Adipose tissue (tissue), 3 donors: ENCODE data around the gene KDM4C. TPM values are rescaled to one million over a fixed set of nuclear protein-coding genes. Genes with fewer than 3 reads are reported as not detected.
"Not testable (repeated sequence)": the region's sequence is repeated elsewhere in the genome, so short reads cannot be mapped to it uniquely, and the experiment has no call there.

ENCODE experiments used
- H3K27ac ChIP-seq: one replicate; pipeline ENCODE4 v1.5.1; 2013; ENCODE audit warnings: low read depth, low read length
- WGBS, 3 donors: extraction: QIAGEN DNeasy Blood & Tissue Kit; methylation state at CpG; one replicate each; pipeline ENCODE4 v1.1.7; 2013; 5-methylcytosine and 5-hydroxymethylcytosine counted together
- polyA plus RNA-seq, 3 donors: library from polyadenylated mRNA; stranded (reverse); fragments of 200-250 nt; gene quantifications; one replicate each; pipeline ENCODE4 v1.2.3, GENCODE V29; 2013
- donor health status: healthy with polysubstance abuse.
- donor health status: Bipolar disorder and iron deficiency.
- donor health status: healthy.

Gene KDM4C
- polyA plus RNA-seq, 3 donors, result 7.2 to 9.6 (median 8.7) TPM

GRCh38 chr9:6759185-6759977, 1.6 kb downstream of the KDM4C start:
- WGBS, 3 donors, result 16 to 39% (median 34%) methylated on average over 27 of the region's 27 CpGs

GRCh38 chr9:6761306-6761705, 3.5 kb downstream of the KDM4C start:
- H3K27ac ChIP-seq, result no peak overlapping the region
- 26 to 84% (median 76%) methylated on average over 4 of the region's 4 CpGs for WGBS, 3 donors

More at GRCh38 chr9:6759185-6759977, 1.6 kb downstream of the KDM4C start:
- no peak overlapping the region for H3K27ac ChIP-seq

- no peak overlapping the region for H3K27ac ChIP-seq
Measured at GRCh38 chr9:6763244-6763643, 5.5 kb downstream of the KDM4C start.

- no peak overlapping the region for H3K27ac ChIP-seq
- WGBS, 3 donors, result 98 to 100% (median 98%) methylated on average over 2 of the region's 2 CpGs
Measured at GRCh38 chr9:6764011-6764410, 6.2 kb downstream of the KDM4C start.

- H3K27ac ChIP-seq, result no peak overlapping the region
Measured at GRCh38 chr9:6764523-6764922, 6.8 kb downstream of the KDM4C start.

GRCh38 chr9:6764950-6765349, 7.2 kb downstream of the KDM4C start:
- no peak overlapping the region for H3K27ac ChIP-seq
- 61 to 100% (median 96%) methylated on average over 1 of the region's 1 CpG for WGBS, 3 donors

- 72 to 87% (median 74%) methylated on average over 3 of the region's 3 CpGs for WGBS, 3 donors
- no peak overlapping the region for H3K27ac ChIP-seq
Measured at GRCh38 chr9:6765396-6765795, 7.6 kb downstream of the KDM4C start.

GRCh38 chr9:6766606-6767005, 8.8 kb downstream of the KDM4C start:
- WGBS, 3 donors, result 52 to 96% (median 94%) methylated on average over 3 of the region's 3 CpGs
- no peak overlapping the region for H3K27ac ChIP-seq

GRCh38 chr9:6768587-6768986, 10.8 kb downstream of the KDM4C start:
- H3K27ac ChIP-seq, result not testable (repeated sequence)
- WGBS, 3 donors, result 86 to 96% (median 94%) methylated on average over 4 of the region's 4 CpGs

GRCh38 chr9:6771722-6772121, 13.9 kb downstream of the KDM4C start:
- H3K27ac ChIP-seq, result no peak overlapping the region
- 96 to 98% (median 97%) methylated on average over 2 of the region's 2 CpGs for WGBS, 3 donors

- 81 to 90% (median 84%) methylated on average over 6 of the region's 6 CpGs for WGBS, 3 donors
- H3K27ac ChIP-seq, result no peak overlapping the region
Measured at GRCh38 chr9:6777213-6777902, 19.6 kb downstream of the KDM4C start.

- WGBS, 3 donors, result 36 to 71% (median 68%) methylated on average over 3 of the region's 3 CpGs
- H3K27ac ChIP-seq, result no peak overlapping the region
Measured at GRCh38 chr9:6779417-6780241, 21.9 kb downstream of the KDM4C start.

- H3K27ac ChIP-seq, result no peak overlapping the region
Measured at GRCh38 chr9:6780690-6781089, 22.9 kb downstream of the KDM4C start.

GRCh38 chr9:6781476-6781875, 23.7 kb downstream of the KDM4C start:
- 43 to 82% (median 82%) methylated on average over 2 of the region's 2 CpGs for whole genome bisulfite sequencing, 3 donors
- no peak overlapping the region for H3K27ac ChIP-seq

More at GRCh38 chr9:6780690-6781089, 22.9 kb downstream of the KDM4C start:
- WGBS, 3 donors, result 89 to 99% (median 97%) methylated on average over 4 of the region's 4 CpGs

GRCh38 chr9:6782345-6782744, 24.6 kb downstream of the KDM4C start:
- H3K27ac ChIP-seq, result no peak overlapping the region
- WGBS, 3 donors, result 76 to 91% (median 80%) methylated on average over 6 of the region's 6 CpGs

- no peak overlapping the region for H3K27ac ChIP-seq
- WGBS, 3 donors, result 66 to 86% (median 82%) methylated on average over 3 of the region's 3 CpGs
Measured at GRCh38 chr9:6782981-6783380, 25.2 kb downstream of the KDM4C start.

- WGBS, 3 donors, result 88 to 98% (median 92%) methylated on average over 1 of the region's 1 CpG
- H3K27ac ChIP-seq, result no peak overlapping the region
Measured at GRCh38 chr9:6783753-6784152, 26.0 kb downstream of the KDM4C start.

GRCh38 chr9:6785682-6786081, 27.9 kb downstream of the KDM4C start:
- 63 to 100% (median 95%) methylated on average over 1 of the region's 1 CpG for WGBS, 3 donors
- no peak overlapping the region for H3K27ac ChIP-seq

GRCh38 chr9:6787793-6788161, 30.0 kb downstream of the KDM4C start:
- 76 to 84% (median 82%) methylated on average over 3 of the region's 3 CpGs for WGBS, 3 donors
- no peak overlapping the region for H3K27ac ChIP-seq
